ENCODE data around the gene TARS2.

Gene TARS2

GRCh38 chr1:150513351-150513791 lies 26.2 kb downstream of the TARS2 start:
- Mint-ChIP-seq H3K27me3 (no peaks in the 10 kb centered on the region), H3K27ac (no peak overlapping the region), H3K9me3 (no peaks in the 10 kb centered on the region), H3K4me1 (ENCODE audit: low read depth in 2 of 2) (peaks cover 17 to 20% of the 10 kb centered on the region in 2 donors), H3K4me3 (no peak overlapping the region), H3K36me3 (ENCODE audit: insufficient read depth) (peaks cover 7% of the 10 kb centered on the region)
- ATAC-seq (replicated peaks) (no peak), DNase-seq (no peak)

GRCh38 chr1:150514260-150514659 lies 27.0 kb downstream of the TARS2 start:
- no peak for DNase-seq
- ATAC-seq (replicated peaks) = no peak
- peak overlapping the region in 1 of 2 donors; percentile 90 for H3K27ac Mint-ChIP-seq
- no peaks in the 10 kb centered on the region for H3K9me3 Mint-ChIP-seq
- no peaks in the 10 kb centered on the region for H3K27me3 Mint-ChIP-seq
- H3K4me3 Mint-ChIP-seq = peak overlapping the region; percentile 91 to 92
- H3K36me3 Mint-ChIP-seq (ENCODE audit: insufficient read depth) = peaks cover 7% of the 10 kb centered on the region
- H3K4me1 Mint-ChIP-seq (ENCODE audit: low read depth in 2 of 2) = peaks cover 17 to 20% of the 10 kb centered on the region in 2 donors

DNA sequence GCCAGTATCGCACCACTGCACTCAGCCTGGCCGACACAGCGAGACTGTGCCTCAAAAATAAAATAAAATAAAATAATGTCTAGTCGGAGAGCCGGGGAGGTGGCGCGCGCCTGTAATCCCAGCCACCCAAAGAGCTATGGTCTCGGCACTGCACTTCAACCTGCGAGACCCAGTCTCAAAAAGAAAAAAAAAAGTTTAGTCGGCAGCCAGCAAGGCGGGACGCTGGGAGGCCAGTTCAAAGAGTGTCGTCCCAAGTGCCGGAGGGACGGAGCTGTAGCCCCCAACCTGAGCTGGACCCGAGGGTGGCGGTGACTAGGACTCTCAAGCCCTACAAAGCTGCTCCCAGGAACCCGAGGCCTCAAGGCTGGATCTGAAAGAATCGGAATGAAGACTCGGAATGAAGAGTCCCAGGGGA lies 27.7 kb downstream of the TARS2 start:
- H3K9me3 Mint-ChIP-seq = no peaks in the 10 kb centered on the region
- H3K27ac Mint-ChIP-seq = peak overlapping the region; percentile 88 to 90
- H3K4me1 Mint-ChIP-seq (ENCODE audit: low read depth in 2 of 2) = peaks cover 17 to 20% of the 10 kb centered on the region in 2 donors
- H3K36me3 Mint-ChIP-seq (ENCODE audit: insufficient read depth) = peaks cover 7% of the 10 kb centered on the region
- ATAC-seq (replicated peaks) = no peak
- peak overlapping the region; percentile 91 to 92 for H3K4me3 Mint-ChIP-seq
- H3K27me3 Mint-ChIP-seq = no peaks in the 10 kb centered on the region
- DNase-seq = no peak

- Mint-ChIP-seq H3K4me1 (ENCODE audit: low read depth in 2 of 2) (peaks cover 15 to 17% of the 10 kb centered on the region in 2 donors), H3K27me3 (no peaks in the 10 kb centered on the region), H3K36me3 (ENCODE audit: insufficient read depth) (peaks cover 7% of the 10 kb centered on the region), H3K9me3 (no peaks in the 10 kb centered on the region), H3K27ac (peak within 1 kb of the TSS; percentile 88 to 90), H3K4me3 (peak within 1 kb of the TSS; percentile 91 to 92)
- ATAC-seq (replicated peaks) (peak; percentile 98), DNase-seq (peak; percentile 84 to 85 (median 85))
These were observed 28.3 kb downstream of the TARS2 start, which contains the start of gene FALEC for GRCh38 chr1:150515328-150516049. TSS of gene FALEC (plus strand) at chr1:150515752.

DNA sequence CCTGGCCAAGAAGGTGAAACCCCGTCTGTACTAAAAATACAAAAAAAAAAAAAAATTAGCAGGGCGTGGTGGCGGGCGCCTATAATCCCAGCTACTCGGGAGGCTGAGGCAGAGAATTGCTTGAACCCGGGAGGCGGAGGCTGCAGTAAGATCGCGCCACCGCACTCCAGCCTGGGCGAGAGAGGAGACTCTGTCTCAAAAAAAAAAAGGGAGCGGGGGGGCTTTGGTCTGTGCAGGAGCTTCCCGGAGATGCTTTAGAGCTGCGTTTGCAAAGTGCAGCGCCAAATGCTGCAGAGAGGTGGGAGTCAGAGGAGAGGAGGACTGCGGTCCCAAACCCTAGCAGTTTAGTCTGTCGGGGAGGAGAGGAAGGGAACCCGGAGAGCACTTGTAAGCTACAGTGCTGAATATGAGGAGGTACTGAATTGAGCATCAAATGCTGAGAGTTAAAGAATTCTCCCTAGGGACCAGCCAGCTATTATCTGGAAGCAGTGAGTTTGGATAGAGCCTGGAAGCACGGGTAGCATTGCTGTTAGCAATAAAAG lies 28.9 kb downstream of the TARS2 start:
- DNase-seq = peak in 1 of 3 experiments; percentile 9
- H3K9me3 Mint-ChIP-seq = no peaks in the 10 kb centered on the region
- H3K27me3 Mint-ChIP-seq = no peaks in the 10 kb centered on the region
- H3K4me1 Mint-ChIP-seq (ENCODE audit: low read depth in 2 of 2) = peaks cover 11 to 12% of the 10 kb centered on the region in 2 donors
- H3K36me3 Mint-ChIP-seq (ENCODE audit: insufficient read depth) = peaks cover 7% of the 10 kb centered on the region
- H3K27ac Mint-ChIP-seq = peak overlapping the region; percentile 88 to 90
- peak overlapping the region; percentile 91 to 92 for H3K4me3 Mint-ChIP-seq
- peak; percentile 12 for ATAC-seq (replicated peaks)

- Mint-ChIP-seq H3K27me3 (no peaks in the 10 kb centered on the region), H3K4me1 (ENCODE audit: low read depth in 2 of 2) (peaks cover 11 to 12% of the 10 kb centered on the region in 2 donors), H3K9me3 (no peaks in the 10 kb centered on the region), H3K27ac (peak overlapping the region in 1 of 2 donors; percentile 90), H3K36me3 (ENCODE audit: insufficient read depth) (peaks cover 7% of the 10 kb centered on the region), H3K4me3 (peak overlapping the region; percentile 91 to 92)
- ATAC-seq (replicated peaks) = no peak
- no peak for DNase-seq
These were observed 29.4 kb downstream of the TARS2 start for GRCh38 chr1:150516616-150517015.

GRCh38 chr1:150521196-150521968 lies 34.2 kb downstream of the TARS2 start:
- no peak for DNase-seq
- Mint-ChIP-seq H3K36me3 (ENCODE audit: insufficient read depth) (peaks cover 7% of the 10 kb centered on the region), H3K4me3 (no peak overlapping the region), H3K27me3 (no peaks in the 10 kb centered on the region), H3K27ac (no peak overlapping the region), H3K4me1 (ENCODE audit: low read depth in 2 of 2) (peaks cover 2 to 5% of the 10 kb centered on the region in 2 donors), H3K9me3 (no peaks in the 10 kb centered on the region)
- no peak for ATAC-seq (replicated peaks)

DNA sequence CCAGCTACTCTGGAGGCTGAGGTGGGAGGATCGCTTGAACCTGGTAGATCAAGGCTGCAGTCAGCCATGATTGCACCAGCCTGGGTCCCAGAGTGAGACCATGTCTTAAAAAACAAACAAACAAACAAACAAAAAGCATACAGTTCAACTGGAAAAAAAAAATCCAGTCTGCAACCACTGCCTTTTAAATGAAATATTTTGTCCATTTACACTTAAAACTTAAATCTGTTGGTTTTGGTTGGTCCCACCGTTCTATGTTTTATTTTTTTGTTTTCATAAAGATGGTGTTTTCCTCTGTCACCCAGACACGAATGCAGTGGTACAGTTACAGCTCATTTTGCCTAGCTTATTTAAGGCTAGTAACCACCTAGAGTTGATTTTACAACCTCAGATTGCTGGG lies 38.1 kb downstream of the TARS2 start:
- Mint-ChIP-seq H3K27ac (no peak overlapping the region), H3K9me3 (no peaks in the 10 kb centered on the region), H3K4me3 (no peak overlapping the region), H3K27me3 (no peaks in the 10 kb centered on the region), H3K36me3 (ENCODE audit: insufficient read depth) (peaks cover 3% of the 10 kb centered on the region), H3K4me1 (ENCODE audit: low read depth in 2 of 2) (no peaks in the 10 kb centered on the region)
- ATAC-seq (replicated peaks) (no peak), DNase-seq (no peak)

- Mint-ChIP-seq H3K9me3 (no peaks in the 10 kb centered on the region), H3K27me3 (no peaks in the 10 kb centered on the region), H3K36me3 (ENCODE audit: insufficient read depth) (no peaks in the 10 kb centered on the region), H3K4me3 (no peak overlapping the region), H3K27ac (no peak overlapping the region), H3K4me1 (ENCODE audit: low read depth in 2 of 2) (peaks cover 4 to 5% of the 10 kb centered on the region in 2 donors)
- DNase-seq (no peak), ATAC-seq (replicated peaks) (no peak)
These were observed 41.0 kb downstream of the TARS2 start for GRCh38 chr1:150528196-150528595.

DNA sequence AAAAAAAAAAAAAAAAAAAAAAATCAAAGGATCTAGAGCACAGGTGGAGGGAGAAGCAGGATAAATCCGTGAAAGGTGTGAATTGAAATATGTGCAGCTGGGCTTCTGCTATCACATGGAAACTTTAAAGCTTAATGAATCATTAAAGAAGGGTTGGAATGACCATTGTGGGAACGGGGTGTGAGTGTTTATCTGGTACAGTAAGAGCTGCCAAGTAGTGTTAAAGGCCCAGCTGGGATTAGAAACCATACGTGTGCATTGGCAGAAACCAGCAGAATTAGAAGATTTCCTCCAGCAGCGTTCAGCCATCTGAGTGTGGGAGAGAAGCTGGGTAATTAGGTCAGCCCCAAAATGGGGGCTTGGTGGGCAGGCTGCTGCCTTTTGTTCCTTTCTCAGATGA lies 41.8 kb downstream of the TARS2 start:
- ATAC-seq (replicated peaks) (no peak), DNase-seq (no peak)
- Mint-ChIP-seq H3K4me1 (ENCODE audit: low read depth in 2 of 2) (peaks cover 4 to 5% of the 10 kb centered on the region in 2 donors), H3K27ac (no peak overlapping the region), H3K9me3 (no peaks in the 10 kb centered on the region), H3K4me3 (no peak overlapping the region), H3K27me3 (no peaks in the 10 kb centered on the region), H3K36me3 (ENCODE audit: insufficient read depth) (no peaks in the 10 kb centered on the region)

DNA sequence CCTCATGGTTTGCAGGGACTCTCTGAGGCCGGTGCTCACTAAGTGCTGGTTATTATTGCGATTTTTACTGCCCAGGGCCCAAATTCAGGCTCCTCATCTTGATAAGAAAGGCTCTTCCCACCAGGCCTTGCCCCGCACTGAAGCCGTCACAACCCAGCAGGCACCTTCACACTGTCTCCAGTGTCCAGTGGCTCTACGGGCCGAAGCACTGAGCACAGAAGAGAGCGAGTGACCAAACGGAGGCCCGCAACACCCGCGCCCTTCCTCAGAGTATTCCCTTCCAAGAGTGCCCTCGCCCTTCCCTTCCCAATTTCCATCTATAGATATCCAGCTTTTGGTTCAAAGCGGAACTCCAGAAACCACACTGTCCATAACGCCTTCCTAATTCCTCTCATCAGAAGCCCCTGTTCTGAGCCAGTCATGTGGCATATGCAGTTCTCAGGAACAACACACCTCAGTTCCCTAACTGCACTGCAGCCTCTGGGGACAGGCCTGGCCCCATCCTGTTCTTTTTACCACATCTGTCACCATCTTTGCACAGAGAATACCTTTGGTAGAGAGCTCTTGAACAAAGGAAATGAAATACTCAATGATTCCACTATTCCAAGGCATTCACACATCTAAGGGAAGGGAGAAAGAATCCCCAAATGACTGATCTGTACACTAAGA lies 43.4 kb downstream of the TARS2 start:
- H3K9me3 Mint-ChIP-seq = no peaks in the 10 kb centered on the region
- no peaks in the 10 kb centered on the region for H3K36me3 Mint-ChIP-seq (ENCODE audit: insufficient read depth)
- DNase-seq (no peak), ATAC-seq (replicated peaks) (no peak)
- no peak overlapping the region for H3K27ac Mint-ChIP-seq
- no peak overlapping the region for H3K4me3 Mint-ChIP-seq
- H3K4me1 Mint-ChIP-seq (ENCODE audit: low read depth in 2 of 2) = peaks cover 4 to 5% of the 10 kb centered on the region in 2 donors
- H3K27me3 Mint-ChIP-seq = no peaks in the 10 kb centered on the region

GRCh38 chr1:150532860-150533259 lies 45.6 kb downstream of the TARS2 start:
- peak overlapping the region in 1 of 2 donors; percentile 26 for H3K27ac Mint-ChIP-seq

GRCh38 chr1:150534002-150534401 lies 46.8 kb downstream of the TARS2 start:
- DNase-seq (no peak), ATAC-seq (replicated peaks) (no peak)
- peaks cover 4 to 5% of the 10 kb centered on the region in 2 donors for H3K4me1 Mint-ChIP-seq (ENCODE audit: low read depth in 2 of 2)
- H3K27ac Mint-ChIP-seq = no peak overlapping the region
- H3K4me3 Mint-ChIP-seq = no peak overlapping the region
- peaks cover 0 to 5% of the 10 kb centered on the region in 2 donors for H3K27me3 Mint-ChIP-seq
- H3K9me3 Mint-ChIP-seq = no peaks in the 10 kb centered on the region
- H3K36me3 Mint-ChIP-seq (ENCODE audit: insufficient read depth) = no peaks in the 10 kb centered on the region

More at GRCh38 chr1:150532860-150533259, 45.6 kb downstream of the TARS2 start:
- DNase-seq = no peak
- Mint-ChIP-seq H3K4me3 (no peak overlapping the region), H3K9me3 (no peaks in the 10 kb centered on the region), H3K4me1 (ENCODE audit: low read depth in 2 of 2) (peaks cover 4 to 5% of the 10 kb centered on the region in 2 donors), H3K27me3 (peaks cover 0 to 5% of the 10 kb centered on the region in 2 donors), H3K36me3 (ENCODE audit: insufficient read depth) (no peaks in the 10 kb centered on the region)
- ATAC-seq (replicated peaks) = no peak
